Inferior parietal cortex (tissue), 1 donor: ENCODE results near the gene NFATC1.

Experiments
- DNase-seq: peaks from one replicate; pipeline ENCODE4 v3.0.0-alpha.2; 2016; ENCODE audit errors: extremely low spot score

Gene NFATC1

DNA sequence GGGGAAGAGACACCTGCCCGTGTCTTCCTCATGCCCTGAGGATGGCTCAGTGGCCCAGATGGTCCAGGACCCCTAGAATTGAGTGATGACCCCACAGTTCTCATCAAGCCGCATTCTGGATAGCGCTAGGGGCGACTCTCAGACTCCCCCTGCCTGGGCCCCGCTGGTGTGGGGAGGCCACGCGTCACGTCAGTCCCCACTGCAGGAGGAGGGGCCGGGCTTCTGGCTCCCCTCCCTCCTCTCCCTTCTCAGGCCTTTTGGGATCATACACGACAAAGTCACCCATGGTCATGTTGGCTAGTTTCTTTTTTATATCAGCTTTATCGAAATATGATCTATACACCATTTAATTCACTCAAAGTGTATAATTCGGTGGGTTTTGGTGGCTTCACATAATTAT, 61.5 kb downstream of the NFATC1 start:
- DNase-seq, result no peak

- no peak for DNase-seq
Observed at GRCh38 chr18:79457652-79458051, 61.9 kb downstream of the NFATC1 start.

DNA sequence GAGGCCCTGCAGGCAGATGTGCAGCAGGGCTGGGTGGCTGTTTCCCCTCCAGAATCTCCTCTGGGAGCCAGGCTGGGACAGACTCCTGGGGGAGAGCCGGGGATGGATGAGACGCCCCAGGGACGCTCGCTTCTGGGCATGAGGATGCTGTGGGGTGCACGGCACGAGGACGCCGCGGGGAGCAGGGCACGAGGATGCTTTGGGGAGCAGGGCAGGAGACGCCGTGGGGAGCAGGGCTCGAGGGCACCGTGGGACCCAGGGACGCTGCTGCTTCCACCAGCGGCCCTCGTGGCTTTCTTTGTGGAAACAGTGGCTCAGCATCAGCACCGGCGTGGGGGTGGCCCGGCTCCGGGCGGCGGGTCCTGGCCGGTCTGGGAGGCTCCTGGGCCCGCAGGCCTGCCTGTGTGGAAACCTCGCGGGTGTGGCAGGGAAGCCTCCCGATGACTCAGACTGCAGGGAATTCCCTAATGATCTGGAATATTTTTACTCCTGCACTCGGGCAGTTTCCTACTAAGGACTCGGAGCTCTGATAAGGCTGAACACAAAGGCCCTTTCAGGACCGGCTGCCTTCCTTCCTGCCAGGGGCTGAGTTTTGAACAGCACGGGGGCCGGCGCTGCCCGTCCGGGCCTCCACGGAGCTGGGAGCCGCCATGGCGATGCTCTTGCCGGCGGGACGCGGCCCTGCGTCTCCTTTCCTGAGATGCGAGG, 62.6 kb downstream of the NFATC1 start:
- DNase-seq, result no peak

DNA sequence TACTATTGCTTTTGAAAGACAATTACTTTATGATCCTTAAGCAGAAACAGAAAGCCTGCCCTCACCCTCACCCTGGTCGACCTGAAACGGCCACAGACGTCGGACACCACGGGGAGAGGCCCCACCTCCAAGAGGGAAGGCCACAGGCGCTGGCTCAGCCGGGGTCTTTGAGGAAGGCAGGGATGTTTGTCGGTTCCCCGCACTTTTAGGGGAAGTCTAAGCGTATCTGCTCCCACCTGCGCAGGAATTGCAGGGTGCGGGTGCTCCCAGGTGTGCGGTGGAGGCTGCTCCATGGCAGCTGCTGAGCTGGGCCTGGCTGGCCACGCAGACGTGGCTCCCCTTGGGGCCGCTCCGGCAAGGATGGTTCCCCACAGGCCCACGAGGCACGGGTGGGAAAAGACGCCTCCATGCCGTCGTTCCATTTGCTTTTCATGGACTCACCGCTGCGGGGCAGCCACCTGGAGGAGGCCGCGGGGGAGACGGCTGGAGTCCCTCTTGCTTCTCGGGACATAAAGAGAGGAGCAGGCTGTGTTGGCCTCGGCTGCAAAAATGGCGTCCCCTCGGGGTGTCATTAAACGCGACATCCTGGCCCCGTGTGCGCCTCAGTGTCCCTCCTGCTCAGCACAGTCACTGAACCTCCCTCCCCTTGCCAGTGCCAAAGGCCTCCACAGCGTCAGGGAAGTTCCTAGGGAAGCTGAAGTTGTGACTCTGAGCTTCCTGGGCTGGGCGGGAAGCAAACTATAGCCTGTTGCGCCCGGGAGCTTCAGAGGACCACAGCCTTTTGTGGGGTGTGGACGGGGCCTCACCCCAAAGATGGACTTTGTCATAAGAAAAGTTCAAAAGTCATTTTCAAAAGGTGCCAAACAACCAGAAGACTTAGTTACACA, 63.4 kb downstream of the NFATC1 start:
- DNase-seq, result no peak

GRCh38 chr18:79459946-79460480, 64.3 kb downstream of the NFATC1 start:
- no peak for DNase-seq

- no peak for DNase-seq
Observed at GRCh38 chr18:79460481-79461300, 65.0 kb downstream of the NFATC1 start.

DNA sequence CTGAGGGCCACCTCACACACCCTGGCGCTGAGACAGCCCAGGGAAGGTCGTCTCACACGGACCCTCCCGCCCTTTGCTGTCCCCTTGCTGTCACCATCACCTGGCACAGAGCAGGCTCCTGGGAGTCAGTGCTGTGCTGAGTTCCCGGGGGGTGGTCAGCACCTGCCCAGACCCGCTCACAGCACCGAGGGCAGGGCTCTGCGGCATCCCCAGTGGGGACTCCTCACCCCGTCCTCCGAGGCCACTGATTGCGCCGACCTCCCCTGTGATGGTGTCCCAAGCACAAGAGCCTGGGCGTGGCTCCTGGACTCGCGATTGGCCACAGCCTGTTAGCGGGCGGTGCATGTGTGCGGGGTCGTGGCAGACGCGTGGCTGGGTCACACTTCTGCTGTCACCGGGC, 65.9 kb downstream of the NFATC1 start:
- no peak for DNase-seq

DNA sequence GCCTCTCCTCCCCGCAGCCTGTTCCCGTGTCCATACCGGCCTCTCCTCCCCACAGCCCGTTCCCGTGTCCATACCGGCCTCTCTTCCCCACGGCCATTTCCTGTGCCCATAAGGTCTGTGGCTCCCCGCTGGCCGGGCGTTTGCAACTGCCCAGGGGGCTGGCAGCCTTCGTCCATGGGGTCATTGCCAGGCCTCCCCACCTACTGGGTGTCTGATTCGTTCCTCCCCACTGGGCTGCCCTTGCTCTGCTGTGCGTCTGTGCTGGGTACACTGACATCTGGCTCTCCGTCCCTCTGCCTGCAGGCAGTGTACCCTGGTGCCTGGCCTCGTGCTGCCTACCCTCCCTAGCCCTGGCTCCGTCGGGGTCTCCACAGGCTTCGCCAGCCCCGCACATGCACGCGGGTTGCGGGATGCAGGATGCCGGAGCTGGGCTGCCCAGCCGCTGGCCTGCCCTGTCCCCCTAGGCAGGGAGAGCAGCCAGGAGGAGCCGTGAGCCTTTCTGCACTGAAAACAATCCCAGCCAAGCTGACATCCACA, 67.8 kb downstream of the NFATC1 start:
- DNase-seq, result no peak

- DNase-seq, result no peak
Observed at GRCh38 chr18:79465392-79465991, 69.8 kb downstream of the NFATC1 start.

- DNase-seq, result no peak
Observed at GRCh38 chr18:79466591-79466990, 70.9 kb downstream of the NFATC1 start.

GRCh38 chr18:79467126-79467525, 71.4 kb downstream of the NFATC1 start:
- DNase-seq, result no peak

GRCh38 chr18:79468119-79468789, 72.5 kb downstream of the NFATC1 start:
- no peak for DNase-seq

DNA sequence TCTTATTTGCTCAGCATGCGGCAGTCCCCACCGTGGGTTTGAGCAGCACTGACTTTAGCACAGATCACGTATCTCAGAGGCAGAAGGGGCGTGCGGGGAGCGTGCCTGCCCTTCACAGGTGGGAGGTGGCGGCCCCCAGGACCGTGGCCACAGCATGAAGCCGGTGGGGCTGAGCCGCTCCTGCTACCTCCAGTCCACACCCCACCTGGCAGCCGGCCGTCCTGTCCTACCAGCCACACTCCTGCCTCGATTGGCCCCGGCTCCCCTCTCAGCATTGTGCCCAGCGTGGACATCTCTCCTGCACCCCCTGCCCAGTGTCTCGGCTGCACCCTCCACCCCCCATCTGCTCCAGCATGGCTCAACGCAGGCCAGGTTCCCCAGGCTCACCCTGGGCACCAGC, 73.6 kb downstream of the NFATC1 start:
- no peak for DNase-seq

GRCh38 chr18:79469751-79470505, 74.2 kb downstream of the NFATC1 start:
- no peak for DNase-seq

- no peak for DNase-seq
Observed at GRCh38 chr18:79470547-79470946, 74.8 kb downstream of the NFATC1 start.

DNA sequence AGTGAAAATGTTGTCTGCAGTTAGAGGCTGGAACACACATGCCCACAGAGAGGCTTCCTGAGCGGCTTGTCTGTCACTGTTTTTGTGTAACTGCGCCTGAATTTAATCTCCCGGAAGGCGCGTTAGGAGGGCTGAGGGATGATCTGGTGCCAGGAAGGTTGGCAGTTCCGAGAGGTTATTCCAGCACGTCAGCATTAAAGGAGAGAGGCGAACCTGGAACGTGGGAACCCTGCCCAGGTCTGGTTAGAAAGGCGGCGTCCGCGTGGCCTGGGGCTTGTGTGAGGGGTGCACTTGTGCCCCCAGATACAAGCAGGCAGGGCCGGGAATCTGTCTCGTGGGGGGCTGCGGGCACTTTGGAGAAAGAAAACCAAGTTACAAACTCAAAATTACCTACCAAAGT, 75.3 kb downstream of the NFATC1 start:
- no peak for DNase-seq

DNA sequence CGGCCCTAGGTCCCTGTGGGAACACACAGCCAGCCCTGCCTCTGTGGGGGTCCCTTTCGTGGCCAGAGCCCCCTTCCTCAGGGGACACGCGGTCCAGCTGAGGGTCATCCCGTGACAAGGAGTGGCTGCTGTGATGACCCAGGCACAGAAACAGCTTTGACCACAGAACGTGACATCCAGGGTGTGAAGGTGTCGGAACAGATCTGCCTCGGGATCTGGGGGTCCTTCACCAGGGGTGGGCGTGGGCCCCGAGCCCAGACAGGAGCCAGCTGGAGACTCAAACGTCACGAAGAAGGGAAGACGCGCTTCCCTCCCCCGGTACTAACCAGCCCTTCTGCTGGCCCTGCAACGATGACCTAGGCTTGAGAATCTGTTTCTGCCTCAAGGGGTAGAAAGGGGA, 75.9 kb downstream of the NFATC1 start:
- DNase-seq, result no peak

- no peak for DNase-seq
Observed at GRCh38 chr18:79472176-79472575, 76.4 kb downstream of the NFATC1 start.

DNA sequence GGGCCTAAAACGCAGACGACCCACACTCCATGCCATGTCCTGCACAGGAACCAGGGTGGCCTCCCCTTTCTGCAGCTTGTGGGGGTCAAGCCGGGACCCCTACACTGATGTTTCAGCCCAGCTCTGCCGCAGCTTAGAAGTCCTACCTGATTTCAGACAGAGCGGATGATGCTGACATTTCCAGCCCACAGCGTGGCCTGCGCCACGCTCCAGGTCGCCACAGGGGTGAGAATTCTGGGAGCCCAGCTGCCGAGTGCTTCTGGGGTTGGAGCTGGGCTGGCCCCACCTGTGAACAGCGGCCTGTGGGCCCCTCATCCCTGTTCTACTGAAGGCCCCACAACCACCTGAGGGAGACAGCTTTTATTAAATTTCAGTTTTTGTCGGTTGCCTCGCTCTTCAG, 77.2 kb downstream of the NFATC1 start:
- no peak for DNase-seq
